Stimulated activated CD4-positive, alpha-beta T cell treated with anti-CD3 and anti-CD28 coated beads, Interleukin-1b, Interleukin-23, amount 100 ng/mL, for 24 hours (primary cell): Measurements from ENCODE around the gene PYGL.

ENCODE experiments used
- DNase-seq, 4 experiments: peaks; one replicate each; pipeline ENCODE4 v3.0.0-alpha.2; 2020; ENCODE audit warnings: low read depth in 4 of 4, low spot score in 1 of 4

Gene PYGL

GRCh38 chr14:50875359-50876070, 68.8 kb downstream of the PYGL start:
- peak; percentile 8 to 61 (median 20) for DNase-seq

GRCh38 chr14:50874757-50875156, 69.5 kb downstream of the PYGL start:
- no peak for DNase-seq

DNA sequence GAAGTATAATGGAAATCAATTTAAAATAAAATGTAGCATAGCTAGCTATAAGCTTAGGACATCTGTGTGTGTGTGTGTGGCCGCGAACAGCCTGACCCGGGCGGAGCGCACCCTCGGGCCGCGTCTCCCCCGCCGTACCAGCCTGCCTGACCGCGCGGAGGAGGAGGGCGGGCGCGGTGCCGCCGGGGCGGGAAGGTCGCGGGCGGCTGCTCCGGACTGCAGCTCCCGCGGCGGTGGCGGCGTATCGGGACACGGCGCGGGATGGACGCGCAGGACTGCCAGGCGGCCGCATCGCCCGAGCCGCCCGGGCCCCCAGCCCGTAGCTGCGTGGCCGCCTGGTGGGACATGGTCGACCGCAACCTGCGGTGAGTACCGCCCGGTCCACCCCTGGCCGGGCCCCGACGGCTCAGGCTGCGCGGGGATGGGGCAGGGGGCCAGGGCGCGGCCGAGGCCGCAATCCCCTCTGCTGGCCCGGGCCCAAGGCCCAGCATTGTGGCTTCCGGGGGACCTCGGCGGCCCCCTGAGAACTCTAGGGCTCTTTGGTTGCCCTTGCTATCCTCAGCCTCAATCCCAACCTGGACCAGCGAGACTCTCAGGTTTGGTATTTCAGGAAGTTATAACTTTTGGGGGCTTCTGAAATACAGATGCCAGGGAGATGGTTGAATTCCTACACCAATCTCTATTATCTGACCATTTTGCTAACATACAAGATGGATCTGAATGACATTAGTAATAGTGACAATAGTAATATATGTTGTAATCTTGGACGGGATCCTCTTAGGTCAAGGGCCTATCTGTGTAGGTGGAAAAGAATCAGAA, 72.2 kb downstream of the PYGL start, which contains the start of gene ABHD12B:
Gene ABHD12B, plus strand, starts transcription at position 140 of the 819 bp plus-strand sequence. Its CDS starts 122 bp downstream, at position 262.
- no peak for DNase-seq

- no peak for DNase-seq
Measured at GRCh38 chr14:50871228-50871627, 73.1 kb downstream of the PYGL start.

GRCh38 chr14:50865391-50866076, 78.7 kb downstream of the PYGL start:
- no peak for DNase-seq

DNA sequence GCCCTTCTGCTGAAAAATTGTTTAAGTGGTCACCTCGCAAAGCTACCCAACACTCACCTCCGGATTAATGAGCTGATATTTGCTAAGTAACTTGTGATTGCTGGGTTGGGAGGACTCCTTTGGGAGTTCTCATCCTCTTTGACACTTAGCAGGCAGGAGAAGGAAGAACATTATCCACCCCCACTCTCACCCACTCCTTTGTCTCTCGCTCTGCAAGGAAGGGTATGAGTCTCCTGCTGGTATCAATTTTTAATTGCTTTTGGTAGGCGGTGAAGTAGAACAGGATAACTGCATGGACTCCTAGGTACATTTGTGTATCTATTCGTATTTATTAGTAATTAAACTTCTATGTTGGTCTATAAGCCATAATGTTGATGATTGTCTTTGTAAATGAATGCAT, 79.3 kb downstream of the PYGL start:
- DNase-seq = no peak

GRCh38 chr14:50864237-50864636, 80.0 kb downstream of the PYGL start:
- DNase-seq = no peak

DNA sequence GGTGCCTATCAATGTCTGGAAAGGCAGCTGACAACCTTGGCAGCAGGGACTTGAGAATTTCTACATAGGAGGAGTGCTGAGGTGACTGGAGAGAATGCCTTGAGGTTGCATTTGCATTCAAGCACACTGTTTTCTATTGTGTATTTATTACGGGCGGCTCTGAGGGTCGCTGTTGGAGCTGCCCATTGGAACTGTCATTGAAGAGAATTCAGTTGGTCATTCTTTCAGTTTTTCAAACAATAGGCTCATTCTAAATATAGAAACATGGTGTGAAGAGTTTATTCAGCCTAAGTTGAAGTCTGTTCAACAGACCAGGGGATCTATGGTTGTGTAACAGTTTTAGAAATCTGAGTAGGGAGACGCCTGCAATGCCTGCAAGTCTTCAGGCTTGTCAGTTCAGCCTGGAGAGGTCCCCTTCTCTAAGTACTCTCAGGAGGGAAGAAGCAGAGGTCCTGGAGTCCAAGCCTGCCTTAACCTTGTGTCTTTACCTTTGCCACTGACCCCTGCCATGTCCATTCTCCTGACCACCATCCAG, 82.2 kb downstream of the PYGL start:
- DNase-seq = no peak

DNA sequence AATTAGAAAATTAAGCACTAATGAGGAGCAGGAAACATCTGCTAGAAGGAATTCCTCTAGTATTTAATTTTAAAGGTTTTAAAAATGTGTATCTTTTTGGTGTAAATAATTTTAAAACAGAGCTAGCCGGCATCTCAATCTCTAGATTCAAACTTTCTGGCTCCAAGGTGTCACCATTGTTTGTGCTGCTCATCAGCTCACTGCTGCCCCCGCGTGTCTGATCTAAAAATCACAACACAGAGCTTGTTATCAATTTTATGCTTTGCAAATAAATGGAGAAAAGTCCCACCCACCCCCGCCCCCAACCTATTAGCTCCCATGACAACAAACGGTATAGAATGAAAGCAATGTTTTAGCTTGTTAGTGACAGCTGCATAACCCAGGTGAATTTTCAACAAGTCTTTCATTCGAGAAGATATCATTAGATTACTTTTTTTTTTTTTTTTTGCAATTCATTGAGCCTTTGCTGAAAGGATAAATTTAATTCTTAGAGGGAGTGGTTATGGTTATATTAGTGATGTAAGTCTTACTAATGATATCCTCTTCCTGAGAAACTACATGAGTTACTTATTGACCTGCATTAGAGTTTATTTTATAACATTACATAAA, 83.7 kb downstream of the PYGL start:
- DNase-seq = peak; percentile 80 to 85 (median 83)

DNA sequence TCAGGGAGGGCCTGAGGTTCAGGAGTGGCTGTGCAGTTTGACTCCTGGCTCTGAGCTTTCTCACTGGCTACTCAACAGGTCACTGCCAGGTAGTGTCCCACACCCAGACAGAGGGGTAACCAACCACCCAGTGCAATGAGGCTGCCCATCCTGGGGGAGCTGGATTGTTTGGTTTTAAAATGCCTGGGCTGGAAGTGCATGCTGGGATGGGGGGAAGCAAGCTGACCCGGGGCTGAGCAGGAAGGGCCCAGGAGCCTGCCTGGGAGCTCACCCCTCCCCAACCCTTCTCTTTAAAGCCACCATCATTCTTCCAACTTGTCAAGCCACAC, 85.0 kb downstream of the PYGL start:
- no peak for DNase-seq

DNA sequence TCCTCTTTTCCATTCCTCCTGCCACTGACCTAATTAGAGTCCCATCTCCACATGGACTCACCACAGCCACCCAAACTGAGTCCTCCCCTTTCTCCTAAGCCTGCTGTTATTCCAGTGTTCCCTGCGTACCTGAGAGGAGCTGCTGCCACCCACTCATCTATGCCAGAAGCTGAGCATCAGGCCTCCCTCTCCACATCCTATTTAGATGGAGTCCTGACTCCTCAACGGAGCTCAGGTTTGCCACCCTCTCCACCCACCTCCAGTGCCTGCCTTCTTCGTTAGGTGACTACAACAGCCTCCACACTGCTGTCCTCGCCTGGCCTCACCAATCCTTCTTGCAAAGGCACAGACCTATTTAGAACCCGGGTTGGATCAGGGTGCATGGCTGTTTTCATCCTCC, 87.6 kb downstream of the PYGL start:
- DNase-seq = no peak

- no peak for DNase-seq
Measured at GRCh38 chr14:50855558-50855957, 88.7 kb downstream of the PYGL start.
